ENCODE results near the gene LCK. TPM values are rescaled to one million over a fixed set of nuclear protein-coding genes. Genes with fewer than 3 reads are reported as not detected.
A peak's percentile ranks its signal among the peaks of the same experiment; 100 is the strongest.

The LCK gene
- total and polyA plus RNA-seq, 2 of the 8 experiments (the other 6 are each of a cell fraction or from before 2014, with no cell fraction given): 75.3 to 122 TPM

- H2BK5ac ChIP-seq (ENCODE audit: low read depth, low read length): no peak overlapping the region
- no peak overlapping the region for H3K27ac ChIP-seq (ENCODE audit: low read depth, low read length)
- peaks cover 4 to 21% of the 10 kb centered on the region in 2 experiments; a peak in 3 of 4 replicates for H3K79me2 ChIP-seq (ENCODE audit: control insufficient read depth in 1 of 2, insufficient read depth in 2 of 2, low read length in 2 of 2)
- H3K27me3 ChIP-seq (replicated peaks in 1 of 4; ENCODE audit: control insufficient read depth in 3 of 4, extremely low read depth in 1 of 4, insufficient read depth in 3 of 4, low read length in 3 of 4): peaks cover 0 to 7% (median 2%) of the 10 kb centered on the region in 4 experiments; a peak in 4 of 7 replicates
- H2BK120ac ChIP-seq (replicated peaks; ENCODE audit: low read depth, low read length): no peak overlapping the region
- H2BK20ac ChIP-seq (ENCODE audit: low read length): no peak overlapping the region
- H4K8ac ChIP-seq (ENCODE audit: extremely low read depth, insufficient read depth, low read length): no peak overlapping the region
- no peak overlapping the region for H3K56ac ChIP-seq (replicated peaks; ENCODE audit: insufficient read length, low read depth, low read length)
- H3K4me1 ChIP-seq (replicated peaks in 1 of 4; ENCODE audit: control insufficient read depth in 3 of 4, insufficient read depth in 4 of 4, low read length in 3 of 4): peaks cover 5 to 34% (median 25%) of the 10 kb centered on the region in 4 experiments
- peak overlapping the region in 1 of 4 experiments; percentile 93; a peak in 2 of 8 replicates for H3K4me3 ChIP-seq (ENCODE audit: extremely low read depth in 1 of 4, insufficient read depth in 2 of 4, low read depth in 3 of 4, low read length in 4 of 4)
- no peak overlapping the region for H2BK12ac ChIP-seq (ENCODE audit: low read depth, low read length)
- H3K9ac ChIP-seq (replicated peaks in 1 of 4; ENCODE audit: extremely low read depth in 1 of 4, low read depth in 3 of 4, low read length in 3 of 4): no peak overlapping the region
- no peak overlapping the region for H4K5ac ChIP-seq (ENCODE audit: insufficient read length, low read depth, low read length)
- ChIA-PET CTCF (ENCODE audit: partially characterized antibody) (interaction anchor here (0.8 to 3.6 kb wide), 10 partner anchors 10 to 118 kb away, joined by 3 to 14 read pairs (median 4); partner anchors contain the start of genes FAM229A and TSSK3), POLR2A (ENCODE audit: partially characterized antibody) (interaction anchor here (0.6 to 13.4 kb wide), 37 partner anchors 12 to 330 kb away, joined by 3 to 321 read pairs (median 5); partner anchors contain the start of genes BSDC1, CCDC28B, EIF3I and FAM167B)
- H4K20me1 ChIP-seq (replicated peaks in 1 of 2; ENCODE audit: control insufficient read depth in 1 of 2, insufficient read depth in 2 of 2, low read length in 2 of 2): peaks cover 9 to 18% of the 10 kb centered on the region in 2 experiments
- H2BK15ac ChIP-seq (ENCODE audit: low read length): no peak overlapping the region
- H4K91ac ChIP-seq (replicated peaks; ENCODE audit: insufficient read length, low read length): no peak overlapping the region
- no peak overlapping the region for H3K23ac ChIP-seq (ENCODE audit: insufficient read length)
- H3K4ac ChIP-seq (replicated peaks; ENCODE audit: insufficient read length, low read depth, low read length): no peak overlapping the region
- H3K9me3 ChIP-seq (ENCODE audit: insufficient read depth in 2 of 2, low read depth in 1 of 2, low read length in 1 of 2): no peaks in the 10 kb centered on the region
- no peak for DNase-seq (ENCODE audit: low read depth in 1 of 2, low spot score in 2 of 2)
- H3K4me2 ChIP-seq (ENCODE audit: insufficient read depth in 1 of 2, low read depth in 2 of 2, low read length in 2 of 2): peak overlapping the region; percentile 83 to 93; a peak in 2 of 4 replicates
- peaks cover 12 to 65% (median 25%) of the 10 kb centered on the region in 4 experiments; a peak in 7 of 8 replicates for H3K36me3 ChIP-seq (ENCODE audit: control insufficient read depth in 2 of 4, insufficient read depth in 4 of 4, low read length in 3 of 4)
- H3K79me1 ChIP-seq (ENCODE audit: low read depth, low read length): peaks cover 2% of the 10 kb centered on the region; the same call in 1 of the 2 replicates
- H3K14ac ChIP-seq (ENCODE audit: insufficient read length): no peak overlapping the region
- no peak overlapping the region for H2AFZ ChIP-seq (ENCODE audit: low read length)
- 89% methylated on average over 3 of the region's 3 CpGs; no CpG with 5 or more reads in 1 of the 2 experiments for WGBS, 2 experiments (ENCODE audit: extremely low coverage in 1 of 2, insufficient coverage in 1 of 2, insufficient read length in 1 of 2, insufficient replicate concordance in 2 of 2, low coverage in 1 of 2, low lambda C conversion rate in 2 of 2, missing lambda C conversion rate in 1 of 2)
- no peak overlapping the region for H2AK5ac ChIP-seq (ENCODE audit: low read depth, low read length)
- no peak overlapping the region for H3K18ac ChIP-seq (ENCODE audit: extremely low read depth, low read length)
- FAIRE-seq: no peak
- TF ChIP-seq ATF3 (IDR thresholded peaks at IDR 0.05; ENCODE audit: insufficient read depth, low read depth, low read length): no peak
- peak in 1 of 2 experiments; percentile 70; a peak in 2 of 3 replicates for TF ChIP-seq POLR2A (IDR thresholded peaks at IDR 0.05; ENCODE audit: control extremely low read depth in 1 of 2, low read depth in 2 of 2, low read length in 2 of 2)
- TF ChIP-seq POLR2AphosphoS5 (IDR thresholded peaks at IDR 0.05; ENCODE audit: low read depth, low read length): peak; percentile 81; the same call in 1 of the 2 replicates
- peaks cover 10% of the 10 kb centered on the region; the same call in 1 of the 2 replicates for H3K23me2 ChIP-seq (ENCODE audit: low read depth, low read length)
These were observed 82.3 kb downstream of the LCK start for GRCh38 chr1:32333251-32333963.
